HG03045 (cell line): ENCODE measurements around the gene BPIFB1.

Source experiments
- ATAC-seq: cut with Tn5 transposase; IDR thresholded peaks from one replicate; pipeline ENCODE4 v1.9.1; 2021; ENCODE audit warnings: mild to moderate bottlenecking, moderate library complexity; ENCODE audit not compliant: unreplicated experiment

The BPIFB1 gene

GRCh38 chr20:33272155-33272873 is 10.7 kb upstream of the BPIFB1 start:
- ATAC-seq: no peak

GRCh38 chr20:33273117-33273851 is 9.7 kb upstream of the BPIFB1 start:
- no peak for ATAC-seq

GRCh38 chr20:33275215-33275614 is 7.8 kb upstream of the BPIFB1 start:
- ATAC-seq: no peak

GRCh38 chr20:33275871-33276270 is 7.1 kb upstream of the BPIFB1 start:
- no peak for ATAC-seq

- no peak for ATAC-seq
Measured at GRCh38 chr20:33276303-33277113, 6.5 kb upstream of the BPIFB1 start.

GRCh38 chr20:33277471-33278441 is 5.3 kb upstream of the BPIFB1 start:
- ATAC-seq: no peak

- no peak for ATAC-seq
Measured at GRCh38 chr20:33278700-33279099, 4.3 kb upstream of the BPIFB1 start.

- no peak for ATAC-seq
Measured at GRCh38 chr20:33279261-33279910, 3.6 kb upstream of the BPIFB1 start.

GRCh38 chr20:33280000-33280680 is 2.9 kb upstream of the BPIFB1 start:
- no peak for ATAC-seq

GRCh38 chr20:33280775-33281174 is 2.2 kb upstream of the BPIFB1 start:
- no peak for ATAC-seq

- ATAC-seq: no peak
Measured at GRCh38 chr20:33281550-33282146, 1.4 kb upstream of the BPIFB1 start.

GRCh38 chr20:33282196-33282934 is 649 bp upstream of the BPIFB1 start:
- ATAC-seq: no peak

GRCh38 chr20:33284284-33284683 is 1.3 kb downstream of the BPIFB1 start:
- ATAC-seq: no peak

- ATAC-seq: no peak
Measured at GRCh38 chr20:33284937-33285336, 1.9 kb downstream of the BPIFB1 start.

- ATAC-seq: no peak
Measured at GRCh38 chr20:33285861-33286495, 3.0 kb downstream of the BPIFB1 start.

- ATAC-seq: no peak
Measured at GRCh38 chr20:33287884-33288283, 4.9 kb downstream of the BPIFB1 start.

- ATAC-seq: no peak
Measured at GRCh38 chr20:33290852-33291251, 7.8 kb downstream of the BPIFB1 start.

- no peak for ATAC-seq
Measured at GRCh38 chr20:33291416-33291815, 8.4 kb downstream of the BPIFB1 start.
